Sigmoid colon (tissue), 4 donors: ENCODE data around the gene CEP63.

Source experiments
- EP300 ChIP-seq, 4 donors: sonication (generic); formaldehyde crosslinking; IDR thresholded peaks; one replicate each; pipeline ENCODE4 v1.6.1; 2017; ENCODE audit warnings: antibody characterized with exemption in 4 of 4
- POLR2A ChIP-seq, 2 donors: fragments of 450-650 bp; IDR thresholded peaks; one replicate each; pipeline ENCODE4 v1.6.1; 2016; ENCODE audit warnings: antibody characterized with exemption in 2 of 2, mild to moderate bottlenecking in 2 of 2, moderate library complexity in 2 of 2
- TF ChIP-seq, protein P1 (sequence below), 4 experiments: fragments of 450-650 bp in 3 of 4; fragments of 200-600 bp in 1 of 4; IDR thresholded peaks; one replicate each; pipeline ENCODE4 v1.5.1; 2016 to 2019; ENCODE audit warnings: antibody characterized with exemption in 4 of 4, mild to moderate bottlenecking in 3 of 4, moderate library complexity in 2 of 4

DNA sequence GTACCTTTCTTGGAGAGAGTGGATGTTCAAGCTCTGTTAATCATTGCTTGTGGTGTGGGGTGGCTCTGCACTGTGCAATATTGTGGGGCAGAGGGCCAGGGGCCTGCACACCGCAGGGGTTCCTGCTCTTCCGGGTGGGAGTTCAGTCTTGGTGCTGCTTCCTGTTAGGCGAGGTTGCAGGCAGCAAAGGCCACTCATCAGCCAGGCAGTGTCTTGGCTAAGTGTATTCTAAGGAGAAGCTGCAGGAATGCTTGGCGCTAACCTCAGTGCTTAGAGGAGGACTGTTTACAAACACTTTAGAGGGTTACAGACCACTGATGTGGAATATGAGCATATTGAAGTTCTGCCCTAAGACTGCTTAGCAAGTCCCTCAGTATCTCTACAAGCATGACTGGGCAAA is 81.7 kb downstream of the CEP63 start:
- TF ChIP-seq EP300 (IDR thresholded peaks at IDR 0.05) (no peak), POLR2A (IDR thresholded peaks at IDR 0.05) (no peak)
- TF ChIP-seq, protein P1, sequence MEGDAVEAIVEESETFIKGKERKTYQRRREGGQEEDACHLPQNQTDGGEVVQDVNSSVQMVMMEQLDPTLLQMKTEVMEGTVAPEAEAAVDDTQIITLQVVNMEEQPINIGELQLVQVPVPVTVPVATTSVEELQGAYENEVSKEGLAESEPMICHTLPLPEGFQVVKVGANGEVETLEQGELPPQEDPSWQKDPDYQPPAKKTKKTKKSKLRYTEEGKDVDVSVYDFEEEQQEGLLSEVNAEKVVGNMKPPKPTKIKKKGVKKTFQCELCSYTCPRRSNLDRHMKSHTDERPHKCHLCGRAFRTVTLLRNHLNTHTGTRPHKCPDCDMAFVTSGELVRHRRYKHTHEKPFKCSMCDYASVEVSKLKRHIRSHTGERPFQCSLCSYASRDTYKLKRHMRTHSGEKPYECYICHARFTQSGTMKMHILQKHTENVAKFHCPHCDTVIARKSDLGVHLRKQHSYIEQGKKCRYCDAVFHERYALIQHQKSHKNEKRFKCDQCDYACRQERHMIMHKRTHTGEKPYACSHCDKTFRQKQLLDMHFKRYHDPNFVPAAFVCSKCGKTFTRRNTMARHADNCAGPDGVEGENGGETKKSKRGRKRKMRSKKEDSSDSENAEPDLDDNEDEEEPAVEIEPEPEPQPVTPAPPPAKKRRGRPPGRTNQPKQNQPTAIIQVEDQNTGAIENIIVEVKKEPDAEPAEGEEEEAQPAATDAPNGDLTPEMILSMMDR (IDR thresholded peaks at IDR 0.05) = no peak
